Measurements from ENCODE around the gene RAB3IL1. TPM values are rescaled to one million over a fixed set of nuclear protein-coding genes. Genes with fewer than 3 reads are reported as not detected.

RAB3IL1 gene
- total RNA-seq, 4 donors from 2014 or later = 14.0 to 31.5 (median 14.2) TPM

DNA sequence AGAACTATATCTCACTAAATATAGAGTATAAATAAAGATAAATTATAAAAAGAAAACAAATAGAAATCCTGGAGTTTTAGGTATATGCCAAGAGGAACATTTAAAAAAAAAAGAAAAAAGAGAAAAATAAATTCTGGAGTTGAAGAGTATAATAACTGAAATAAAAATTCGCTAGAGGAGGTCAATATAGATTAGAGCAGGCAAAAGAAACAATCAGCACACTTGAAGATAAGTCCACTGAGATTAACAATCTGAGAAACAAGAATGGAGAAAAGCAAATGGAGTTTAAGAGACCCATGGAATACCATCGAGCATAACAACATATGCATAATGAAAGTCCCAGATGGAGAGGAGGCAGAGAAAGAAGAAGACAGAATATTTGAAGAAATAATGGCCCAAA is 18.5 kb upstream of the RAB3IL1 start:
- Histone ChIP-seq H3K9me3 (peaks cover 0 to 17% (median 10%) of the 10 kb centered on the region in 4 donors), H3K4me1 (no peaks in the 10 kb centered on the region), H3K27ac (replicated peaks in 1 of 4) (no peak overlapping the region), H3K4me3 (no peak overlapping the region), H3K27me3 (no peaks in the 10 kb centered on the region), H3K36me3 (no peaks in the 10 kb centered on the region)
- WGBS = 84% methylated on average over 2 of the region's 2 CpGs
- intact Hi-C loops (cut with DNase I) = no loop called here
- DNase-seq (ENCODE audit: extremely low spot score) = no peak
- TF ChIP-seq POLR2AphosphoS5 (IDR thresholded peaks at IDR 0.05) = no peak
- TF ChIP-seq, protein P1, sequence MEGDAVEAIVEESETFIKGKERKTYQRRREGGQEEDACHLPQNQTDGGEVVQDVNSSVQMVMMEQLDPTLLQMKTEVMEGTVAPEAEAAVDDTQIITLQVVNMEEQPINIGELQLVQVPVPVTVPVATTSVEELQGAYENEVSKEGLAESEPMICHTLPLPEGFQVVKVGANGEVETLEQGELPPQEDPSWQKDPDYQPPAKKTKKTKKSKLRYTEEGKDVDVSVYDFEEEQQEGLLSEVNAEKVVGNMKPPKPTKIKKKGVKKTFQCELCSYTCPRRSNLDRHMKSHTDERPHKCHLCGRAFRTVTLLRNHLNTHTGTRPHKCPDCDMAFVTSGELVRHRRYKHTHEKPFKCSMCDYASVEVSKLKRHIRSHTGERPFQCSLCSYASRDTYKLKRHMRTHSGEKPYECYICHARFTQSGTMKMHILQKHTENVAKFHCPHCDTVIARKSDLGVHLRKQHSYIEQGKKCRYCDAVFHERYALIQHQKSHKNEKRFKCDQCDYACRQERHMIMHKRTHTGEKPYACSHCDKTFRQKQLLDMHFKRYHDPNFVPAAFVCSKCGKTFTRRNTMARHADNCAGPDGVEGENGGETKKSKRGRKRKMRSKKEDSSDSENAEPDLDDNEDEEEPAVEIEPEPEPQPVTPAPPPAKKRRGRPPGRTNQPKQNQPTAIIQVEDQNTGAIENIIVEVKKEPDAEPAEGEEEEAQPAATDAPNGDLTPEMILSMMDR (IDR thresholded peaks at IDR 0.05) = no peak
- TF ChIP-seq POLR2A (IDR thresholded peaks at IDR 0.05; ENCODE audit: low read depth) = no peak
- TF ChIP-seq EP300 (IDR thresholded peaks at IDR 0.05) = no peak

DNA sequence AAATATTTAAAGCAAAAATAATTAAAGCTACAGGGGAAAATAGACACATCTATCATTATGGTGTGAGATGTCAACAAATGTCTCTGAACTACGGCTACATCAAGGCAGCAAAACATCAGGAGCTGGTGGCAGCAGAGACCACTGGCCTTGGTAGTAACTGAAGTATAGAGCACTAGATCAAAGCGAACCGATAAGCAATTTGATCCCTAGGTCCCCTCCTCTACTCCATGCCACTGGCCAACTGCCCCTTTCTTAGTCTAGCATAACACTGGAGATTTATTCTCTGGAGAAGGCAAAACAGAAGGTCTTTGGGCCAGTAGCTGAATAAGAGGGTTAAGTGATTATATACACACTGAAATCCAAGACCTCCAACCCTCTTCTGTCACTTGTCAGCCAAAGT is 13.6 kb upstream of the RAB3IL1 start:
- no peaks in the 10 kb centered on the region for H3K27me3 ChIP-seq
- no peaks in the 10 kb centered on the region for H3K4me1 ChIP-seq
- H3K4me3 ChIP-seq = no peak overlapping the region
- no peak overlapping the region for H3K27ac ChIP-seq (replicated peaks in 1 of 4)
- peaks cover 0 to under 1% (median 0%) of the 10 kb centered on the region in 4 donors for H3K9me3 ChIP-seq
- TF ChIP-seq, protein P1 (IDR thresholded peaks at IDR 0.05) = no peak
- TF ChIP-seq POLR2A (IDR thresholded peaks at IDR 0.05; ENCODE audit: low read depth) (no peak), EP300 (IDR thresholded peaks at IDR 0.05) (no peak), POLR2AphosphoS5 (IDR thresholded peaks at IDR 0.05) (no peak)
- H3K36me3 ChIP-seq = no peaks in the 10 kb centered on the region
- intact Hi-C loops (cut with DNase I) = no loop called here
- DNase-seq (ENCODE audit: extremely low spot score) = no peak
- WGBS = 91% methylated on average over 3 of the region's 3 CpGs

DNA sequence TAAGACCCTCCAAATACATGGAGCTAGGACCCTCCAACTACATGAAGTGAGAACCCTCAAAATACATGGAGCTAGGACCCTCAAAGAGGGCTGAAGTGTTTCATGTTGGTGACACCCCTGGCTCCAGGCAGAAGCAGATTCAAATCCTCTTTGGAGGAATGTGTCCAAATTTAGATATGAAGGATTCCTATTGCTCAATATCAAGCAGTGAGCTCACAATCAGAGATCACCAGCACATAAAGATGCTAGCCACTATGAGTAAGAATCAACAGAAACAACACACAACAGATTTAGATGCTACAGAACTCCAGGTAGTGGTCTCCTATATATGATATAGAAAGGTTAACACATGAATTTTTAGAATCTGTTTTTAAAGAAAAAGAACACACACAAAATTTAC is 11.2 kb upstream of the RAB3IL1 start:
- Histone ChIP-seq H3K27me3 (no peaks in the 10 kb centered on the region), H3K36me3 (no peaks in the 10 kb centered on the region), H3K9me3 (no peaks in the 10 kb centered on the region), H3K4me1 (peaks cover 5 to 9% (median 9%) of the 10 kb centered on the region in 4 donors), H3K4me3 (no peak overlapping the region), H3K27ac (replicated peaks in 1 of 4) (no peak overlapping the region)
- TF ChIP-seq, protein P1 (IDR thresholded peaks at IDR 0.05) = no peak
- no peak for TF ChIP-seq POLR2A (IDR thresholded peaks at IDR 0.05; ENCODE audit: low read depth)
- TF ChIP-seq POLR2AphosphoS5 (IDR thresholded peaks at IDR 0.05) = no peak
- no peak for TF ChIP-seq EP300 (IDR thresholded peaks at IDR 0.05)
- DNase-seq (ENCODE audit: extremely low spot score) = no peak
- intact Hi-C loops (cut with DNase I) = no loop called here

DNA sequence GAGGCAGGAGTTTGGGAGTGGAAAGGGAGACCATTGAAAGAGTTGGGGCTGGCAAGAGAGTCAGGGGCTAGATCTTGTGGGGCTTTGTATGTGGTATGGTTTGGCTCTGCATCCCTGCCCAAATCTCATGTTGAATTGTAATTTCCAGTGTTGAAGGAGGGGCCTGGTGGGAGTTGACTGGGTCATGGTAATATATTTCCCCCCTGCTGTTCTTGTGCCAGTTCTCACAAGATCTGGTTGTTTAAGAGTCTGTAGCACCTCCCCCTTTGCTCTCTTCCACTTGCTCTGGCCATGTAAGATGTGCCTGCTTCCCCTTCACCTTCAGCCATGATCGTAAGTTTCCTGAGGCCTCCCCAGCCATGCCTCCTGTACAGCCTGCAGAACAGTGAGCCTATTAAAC is 10.1 kb upstream of the RAB3IL1 start:
- intact Hi-C loops (cut with DNase I) = no loop called here
- WGBS = 90% methylated on average over 1 of the region's 1 CpG
- no peaks in the 10 kb centered on the region for H3K27me3 ChIP-seq
- no peak for DNase-seq (ENCODE audit: extremely low spot score)
- TF ChIP-seq, protein P1 (IDR thresholded peaks at IDR 0.05) = no peak
- TF ChIP-seq POLR2A (IDR thresholded peaks at IDR 0.05; ENCODE audit: low read depth) = no peak
- no peak for TF ChIP-seq EP300 (IDR thresholded peaks at IDR 0.05)
- no peak for TF ChIP-seq POLR2AphosphoS5 (IDR thresholded peaks at IDR 0.05)
- no peak overlapping the region for H3K27ac ChIP-seq (replicated peaks in 1 of 4)
- H3K4me1 ChIP-seq = peaks cover 16 to 21% (median 19%) of the 10 kb centered on the region in 4 donors
- H3K36me3 ChIP-seq = no peaks in the 10 kb centered on the region
- H3K4me3 ChIP-seq = no peak overlapping the region
- no peaks in the 10 kb centered on the region for H3K9me3 ChIP-seq

DNA sequence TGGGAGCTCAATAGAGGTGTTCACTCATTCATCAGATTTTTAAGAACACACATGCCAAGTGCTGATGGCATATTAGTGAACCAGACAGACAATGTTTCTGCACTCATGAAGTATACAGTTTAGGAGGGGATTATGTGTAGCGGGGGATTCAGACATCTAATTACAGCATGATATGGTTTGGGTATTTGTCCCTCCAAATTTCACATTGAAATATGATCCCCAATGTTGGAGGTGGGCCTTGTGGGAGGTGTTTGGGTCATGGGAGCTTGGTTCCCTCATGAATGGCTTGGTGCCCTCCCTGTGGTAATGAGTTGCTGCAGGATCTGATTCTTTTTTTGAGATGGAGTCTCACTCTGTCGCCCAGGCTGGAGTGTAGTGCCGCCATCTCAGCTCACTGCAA is 8.9 kb upstream of the RAB3IL1 start:
- Histone ChIP-seq H3K27ac (replicated peaks in 1 of 4) (no peak overlapping the region), H3K4me3 (no peak overlapping the region), H3K27me3 (peaks cover 0 to 6% (median 0%) of the 10 kb centered on the region in 4 donors), H3K4me1 (peaks cover 25 to 33% (median 28%) of the 10 kb centered on the region in 4 donors), H3K9me3 (no peaks in the 10 kb centered on the region), H3K36me3 (no peaks in the 10 kb centered on the region)
- DNase-seq (ENCODE audit: extremely low spot score) = no peak
- TF ChIP-seq POLR2AphosphoS5 (IDR thresholded peaks at IDR 0.05) (no peak), EP300 (IDR thresholded peaks at IDR 0.05) (no peak), POLR2A (IDR thresholded peaks at IDR 0.05; ENCODE audit: low read depth) (no peak)
- WGBS = 95% methylated on average over 3 of the region's 3 CpGs
- intact Hi-C loops (cut with DNase I) = no loop called here
